Activated effector memory CD4-positive, alpha-beta T cell treated with Interleukin-2 at 50 U/mL for 16 hours (primary cell): ENCODE measurements around the gene AP1G2.

Experiments
- DNase-seq: peaks from one replicate; pipeline ENCODE4 v3.0.0-alpha.2; 2020

AP1G2 gene

DNA sequence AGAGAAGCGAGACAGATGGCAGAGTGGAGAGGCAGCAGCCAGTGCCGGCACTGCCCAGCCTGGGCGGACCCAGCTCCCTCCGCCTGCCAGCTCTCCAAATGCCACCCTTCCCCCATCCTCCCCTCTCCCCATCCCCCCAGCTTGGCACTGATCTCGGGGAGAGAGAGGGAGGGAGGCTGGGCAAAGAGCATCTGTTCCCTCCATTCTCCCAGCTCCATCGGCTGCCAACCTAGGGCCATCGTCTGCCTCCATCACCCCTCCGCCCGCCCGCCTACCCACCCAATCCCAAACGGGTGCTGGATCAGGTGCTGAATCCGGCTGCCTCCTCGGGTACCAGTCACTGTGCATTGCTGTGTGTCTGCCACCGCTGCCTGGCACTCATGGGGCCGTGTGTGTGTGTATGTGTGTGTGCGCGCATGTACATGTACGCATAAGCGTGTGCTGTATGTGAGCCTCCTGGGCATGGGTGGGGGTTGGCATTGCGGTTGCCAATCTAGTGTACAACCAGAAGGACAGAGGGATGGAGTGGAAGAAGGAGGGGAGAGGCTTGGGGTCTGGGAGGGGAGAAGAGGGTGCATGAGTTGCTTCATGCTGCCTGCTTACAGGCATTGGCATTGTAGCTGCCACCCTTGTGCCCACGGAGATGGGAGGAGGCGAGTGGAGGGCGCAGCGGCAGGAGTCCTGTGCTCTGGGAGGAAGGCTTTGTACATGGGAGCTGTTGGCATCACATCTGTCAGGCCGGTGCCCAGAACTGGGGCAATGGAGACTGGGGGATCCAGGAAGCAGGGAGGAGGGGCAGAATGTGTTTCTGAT, 54.4 kb downstream of the AP1G2 start:
- no peak for DNase-seq

DNA sequence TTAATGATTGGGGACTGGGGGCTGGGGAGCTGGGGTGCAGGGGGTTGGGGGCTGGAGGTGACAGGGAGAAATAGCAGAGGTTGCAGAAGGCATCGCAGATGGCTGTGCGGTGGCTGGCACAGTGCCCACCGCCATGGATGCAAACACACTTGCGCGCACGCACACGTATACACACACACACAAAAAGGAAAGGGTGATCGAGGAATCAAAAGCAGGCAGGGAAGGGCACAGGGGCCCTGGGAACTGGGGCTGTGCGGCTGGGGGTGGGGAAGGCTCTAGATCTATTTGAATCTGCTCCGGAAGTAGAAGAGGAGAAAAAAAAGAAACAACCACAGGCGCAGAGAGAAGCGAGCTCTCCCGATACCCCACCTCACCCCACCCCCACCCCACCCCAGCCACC, 55.4 kb downstream of the AP1G2 start:
- no peak for DNase-seq
